D721Med (cell line): ENCODE results near the gene MACROH2A1.

ENCODE experiments used
- DNase-seq: peaks from one replicate; pipeline ENCODE4 v3.0.0; 2011; ENCODE audit warnings: low spot score; ENCODE audit not compliant: insufficient read length
- FAIRE-seq: peaks from 2 replicates; lab custom pipeline; 2011; peaks lifted over from hg19 to GRCh38; lab: Jason Lieb, UNC
- CTCF ChIP-seq: IDR thresholded peaks from 2 replicates; pipeline ENCODE4 v1.5.1; 2012; ENCODE audit warnings: mild to moderate bottlenecking, control low read depth; ENCODE audit not compliant: insufficient read depth; ENCODE audit errors: missing control alignments

The MACROH2A1 gene

GRCh38 chr5:135330798-135331096, 68.3 kb downstream of the MACROH2A1 start:
- FAIRE-seq (no peak), DNase-seq (no peak)
- no peak for TF ChIP-seq CTCF

GRCh38 chr5:135329913-135330797, 68.9 kb downstream of the MACROH2A1 start:
- no peak for FAIRE-seq
- DNase-seq: no peak
- TF ChIP-seq CTCF: no peak

- DNase-seq (peak; percentile 63), FAIRE-seq (peak; percentile 25)
- no peak for TF ChIP-seq CTCF
These were observed 69.7 kb downstream of the MACROH2A1 start for GRCh38 chr5:135329066-135329912.

GRCh38 chr5:135328128-135328687, 70.8 kb downstream of the MACROH2A1 start:
- TF ChIP-seq CTCF: no peak
- no peak for FAIRE-seq
- DNase-seq: no peak

GRCh38 chr5:135327429-135328127, 71.5 kb downstream of the MACROH2A1 start:
- TF ChIP-seq CTCF: no peak
- FAIRE-seq: no peak
- DNase-seq: no peak

GRCh38 chr5:135326296-135327254, 72.5 kb downstream of the MACROH2A1 start:
- DNase-seq (no peak), FAIRE-seq (no peak)
- TF ChIP-seq CTCF: no peak
